HPDE6-E6E7 (cell line): ENCODE data around the gene TTC21B.
A peak's percentile ranks its signal among the peaks of the same experiment; 100 is the strongest.
"Not testable (repeated sequence)": the region's sequence is repeated elsewhere in the genome, so short reads cannot be mapped to it uniquely, and the experiment has no call there.

Experiments used
- DNase-seq: peaks from one replicate; pipeline ENCODE4 v3.0.0; 2011; ENCODE audit warnings: missing footprints; ENCODE audit errors: extremely low spot score

The TTC21B gene

GRCh38 chr2:165886487-165887146 lies 67.0 kb downstream of the TTC21B start:
- no peak for DNase-seq

GRCh38 chr2:165877565-165878550 lies 75.7 kb downstream of the TTC21B start:
- no peak for DNase-seq

GRCh38 chr2:165876712-165877111 lies 76.9 kb downstream of the TTC21B start:
- DNase-seq: no peak

DNA sequence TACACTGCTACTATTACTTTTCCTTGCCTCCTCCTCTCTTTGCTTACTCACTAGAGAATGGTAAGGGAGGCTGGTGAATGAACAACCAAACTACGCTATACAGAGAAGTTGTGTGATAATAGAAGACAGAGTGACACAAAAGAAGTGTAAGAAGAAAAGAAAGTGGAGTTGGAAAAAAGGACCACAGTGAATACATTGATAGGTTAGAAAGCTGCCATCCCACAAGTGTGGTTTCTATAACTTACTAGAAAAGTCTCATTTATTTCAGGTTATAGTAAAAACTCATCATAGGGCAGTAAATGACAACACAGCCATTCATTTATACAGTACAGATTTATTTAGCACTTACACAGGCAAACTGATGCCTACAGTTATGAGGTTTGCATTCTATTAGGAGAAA lies 77.3 kb downstream of the TTC21B start:
- no peak for DNase-seq

DNA sequence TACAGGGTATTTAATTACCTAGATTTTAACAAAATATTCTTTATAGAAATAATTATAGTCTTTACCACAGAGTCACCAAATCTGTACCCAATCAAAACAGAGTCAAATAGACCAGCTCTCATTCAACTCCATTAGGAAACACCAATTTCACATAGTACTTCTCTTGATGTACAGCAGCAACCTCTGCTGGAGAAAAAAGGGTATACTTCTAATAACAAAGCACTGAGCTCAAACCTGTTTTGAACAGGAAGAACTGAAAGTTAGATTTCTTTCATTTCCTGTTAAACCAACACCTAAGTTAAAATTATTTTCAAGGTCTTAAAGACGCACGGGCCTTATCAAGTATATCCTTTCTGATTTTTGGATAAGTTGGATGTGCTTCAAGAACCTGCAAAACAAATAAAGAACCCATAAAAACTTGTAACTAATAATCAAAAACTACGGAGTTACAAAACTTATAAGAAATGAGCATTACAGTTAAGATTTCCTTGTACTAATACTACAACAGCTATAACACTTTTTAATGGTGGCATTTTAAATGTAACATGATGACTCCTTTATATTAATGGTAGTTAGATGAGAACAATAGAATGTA lies 79.0 kb downstream of the TTC21B start:
- DNase-seq: peak; percentile 27

DNA sequence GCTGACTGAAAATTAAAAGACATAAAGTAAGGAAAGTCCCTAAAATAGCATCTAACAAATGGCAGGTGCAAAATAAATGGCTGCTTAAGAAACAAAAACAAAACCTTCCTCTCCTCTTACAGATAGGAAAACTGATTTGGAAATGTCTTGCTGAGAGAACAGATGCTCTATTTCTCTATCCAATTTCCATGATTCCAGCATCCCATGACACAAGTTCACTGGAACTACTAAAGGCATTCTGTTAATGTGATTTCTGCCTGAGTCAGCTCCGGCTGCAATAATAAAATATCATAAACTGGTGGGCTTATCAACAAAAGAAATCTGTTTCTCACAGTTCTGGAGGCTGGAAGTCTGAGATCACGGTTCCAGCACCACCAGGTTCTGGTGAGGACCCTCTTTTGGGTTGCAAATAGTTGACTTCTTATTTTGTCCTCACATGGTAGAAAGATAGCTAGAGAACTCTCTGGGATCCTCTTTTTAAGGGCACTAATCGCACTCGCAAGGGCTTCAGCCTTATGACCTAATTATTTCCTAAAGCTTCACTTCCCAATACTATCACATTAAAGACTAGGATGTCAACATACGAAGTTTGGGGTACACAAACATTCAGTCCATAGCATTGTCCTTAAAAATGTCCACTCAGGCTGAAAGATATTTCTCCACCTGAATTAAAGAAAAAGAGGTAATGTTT lies 81.3 kb downstream of the TTC21B start:
- no peak for DNase-seq

GRCh38 chr2:165871025-165871424 lies 82.6 kb downstream of the TTC21B start:
- no peak for DNase-seq

GRCh38 chr2:165870346-165870745 lies 83.2 kb downstream of the TTC21B start:
- DNase-seq: no peak

DNA sequence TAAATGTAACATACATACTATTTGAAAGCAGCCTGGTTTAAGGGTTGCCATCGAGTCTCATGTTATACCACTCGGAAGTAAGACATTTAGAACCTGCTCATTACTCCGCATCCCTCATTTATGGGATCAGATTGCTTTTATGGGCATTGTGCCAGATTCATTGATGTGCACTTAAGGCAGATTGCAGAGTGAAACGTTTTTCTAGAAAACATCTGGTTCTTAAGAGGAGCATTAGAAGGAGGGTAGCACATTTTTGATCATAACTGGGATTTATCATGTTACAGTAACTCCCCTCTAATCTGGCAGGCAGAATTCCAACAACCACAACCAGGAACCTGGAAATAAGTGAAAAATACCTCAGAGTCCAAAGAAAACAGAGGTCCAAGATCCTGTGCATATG lies 85.4 kb downstream of the TTC21B start:
- no peak for DNase-seq

DNA sequence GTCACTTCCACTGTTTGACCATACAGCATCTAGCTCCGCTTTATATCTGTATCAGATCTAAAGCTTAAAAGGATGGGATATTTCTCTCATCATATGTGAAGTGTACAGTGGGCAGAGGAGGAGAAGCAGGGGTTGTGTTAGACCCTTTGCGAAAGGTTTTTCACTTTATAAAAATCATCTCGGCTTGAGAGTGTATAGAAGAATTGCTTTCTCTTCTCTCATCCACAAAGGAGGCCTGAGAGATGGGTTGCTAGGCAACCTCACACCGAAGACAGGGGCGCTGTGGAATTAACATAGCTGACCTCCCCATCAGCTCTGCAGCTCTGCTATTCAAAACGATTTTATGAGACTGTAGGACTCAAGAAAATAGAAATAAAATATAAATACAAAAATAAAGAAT lies 89.3 kb downstream of the TTC21B start:
- no peak for DNase-seq

DNA sequence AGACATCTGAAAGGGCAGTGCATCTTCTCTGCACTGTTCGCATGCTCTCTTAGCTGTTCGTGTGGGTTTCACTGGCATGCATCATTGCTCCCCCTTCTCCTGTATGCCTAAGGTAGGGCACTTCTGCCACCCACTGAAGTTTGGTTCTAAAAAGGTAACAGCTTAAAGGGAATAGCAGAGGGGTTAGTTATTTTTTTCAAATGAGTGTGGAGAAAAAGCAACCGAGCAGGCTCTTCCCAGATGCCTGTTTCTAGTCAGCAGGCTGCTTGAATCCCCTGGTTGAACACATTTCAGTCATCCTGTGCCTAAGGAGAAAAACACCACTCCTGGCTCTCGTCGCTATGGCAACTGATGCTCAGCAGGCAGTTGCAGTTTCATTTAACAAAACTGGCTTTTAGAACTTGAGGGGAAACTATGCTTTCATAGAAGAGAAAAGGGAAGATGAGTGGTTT lies 89.7 kb downstream of the TTC21B start:
- no peak for DNase-seq

DNA sequence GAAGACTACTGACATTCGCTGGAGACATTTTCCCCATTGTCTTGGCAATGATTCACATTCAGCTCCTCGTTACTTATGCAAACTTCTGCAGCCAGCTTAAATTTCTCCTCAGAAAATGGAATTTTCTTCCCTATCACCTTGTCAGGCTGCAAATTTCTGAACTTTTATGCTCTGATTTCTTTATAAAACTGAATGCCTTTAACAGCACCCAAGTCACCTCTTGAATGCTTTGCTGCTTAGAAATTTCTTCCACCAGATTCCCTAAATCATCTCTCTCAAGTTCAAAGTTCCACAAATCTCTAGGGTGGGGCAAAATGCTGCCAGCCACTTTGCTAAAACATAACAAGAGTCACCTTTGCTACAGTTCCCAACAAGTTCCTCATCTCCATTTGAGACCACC lies 92.5 kb downstream of the TTC21B start:
- not testable (repeated sequence) for DNase-seq

DNA sequence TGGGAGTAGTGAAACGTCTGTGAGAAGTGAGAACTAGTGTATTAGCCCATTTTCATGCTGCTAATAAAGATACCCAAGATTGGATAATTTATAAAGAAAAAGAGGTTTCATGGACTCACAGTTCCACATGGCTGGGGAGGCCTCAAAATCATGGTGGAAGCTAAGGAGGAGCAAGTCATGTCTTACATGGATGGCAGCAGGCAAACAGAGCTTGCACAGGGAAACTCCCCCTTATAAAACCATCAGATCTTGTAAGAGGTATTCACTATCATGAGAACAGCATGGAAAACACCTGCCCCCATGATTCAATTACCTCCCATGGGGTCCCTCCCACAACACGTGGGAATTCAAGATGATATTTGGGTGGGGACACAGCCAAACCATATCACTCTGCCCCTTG lies 93.9 kb downstream of the TTC21B start:
- not testable (repeated sequence) for DNase-seq

DNA sequence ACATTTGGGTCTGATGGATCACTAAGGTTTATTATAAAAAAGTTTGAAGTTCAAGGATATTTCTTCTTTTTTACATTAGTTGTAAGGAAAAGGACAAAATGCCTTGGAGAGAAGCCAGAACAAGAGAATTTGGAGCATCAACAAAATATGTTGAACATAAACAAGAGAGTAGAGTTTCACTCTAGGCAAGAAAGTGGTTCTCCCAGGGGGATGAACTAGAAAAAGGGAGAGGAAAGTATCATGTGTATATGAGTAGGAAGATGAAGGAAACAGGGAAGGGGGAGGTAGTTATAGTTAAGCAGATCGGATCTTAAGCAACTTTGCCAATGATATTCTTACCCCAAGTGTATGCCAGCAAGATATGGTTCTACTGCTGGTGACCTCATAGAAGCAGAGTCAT lies 95.7 kb downstream of the TTC21B start:
- DNase-seq: no peak

DNA sequence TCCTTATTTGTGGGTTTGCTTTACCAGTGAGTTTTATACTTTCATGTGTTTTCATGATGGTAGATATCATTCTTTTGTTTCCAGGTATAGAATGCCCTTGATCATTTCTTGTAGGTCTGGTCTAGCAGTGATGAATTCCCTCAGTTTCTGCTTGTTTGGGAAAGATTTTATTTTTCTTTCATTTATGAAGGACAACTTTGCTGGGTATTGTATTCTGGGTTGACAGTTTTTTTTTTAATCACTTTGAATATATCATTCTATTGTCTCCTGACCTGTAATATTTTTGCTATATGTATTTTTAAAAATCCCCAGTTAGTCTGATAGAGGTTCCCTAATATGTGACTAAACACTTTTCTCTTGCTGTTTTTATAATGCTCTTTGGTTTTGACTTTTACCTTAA lies 101.2 kb downstream of the TTC21B start:
- DNase-seq: no peak

GRCh38 chr2:165847001-165847400 lies 106.6 kb downstream of the TTC21B start:
- peak; percentile 21 for DNase-seq

GRCh38 chr2:165846056-165846455 lies 107.5 kb downstream of the TTC21B start:
- DNase-seq: no peak

DNA sequence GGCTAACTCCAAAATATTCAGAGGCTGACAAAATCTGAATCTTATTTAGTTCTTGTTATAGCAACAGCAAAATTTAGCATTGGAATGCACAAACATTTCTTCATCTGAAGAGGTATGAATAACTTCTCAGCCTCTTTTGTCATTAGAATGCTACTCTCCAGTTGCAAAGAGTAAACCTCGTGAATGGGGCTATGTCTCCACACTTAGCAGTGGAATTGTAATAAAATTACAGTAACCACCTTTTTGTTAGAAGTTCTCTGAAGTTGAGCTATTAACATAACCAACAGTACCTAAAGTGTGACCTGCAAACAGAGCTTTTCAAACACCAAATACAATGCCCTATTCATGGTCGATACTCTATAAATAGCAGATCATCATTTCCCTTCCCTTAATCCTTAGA lies 109.4 kb downstream of the TTC21B start:
- DNase-seq: no peak

GRCh38 chr2:165843351-165843750 lies 110.2 kb downstream of the TTC21B start:
- DNase-seq: no peak

DNA sequence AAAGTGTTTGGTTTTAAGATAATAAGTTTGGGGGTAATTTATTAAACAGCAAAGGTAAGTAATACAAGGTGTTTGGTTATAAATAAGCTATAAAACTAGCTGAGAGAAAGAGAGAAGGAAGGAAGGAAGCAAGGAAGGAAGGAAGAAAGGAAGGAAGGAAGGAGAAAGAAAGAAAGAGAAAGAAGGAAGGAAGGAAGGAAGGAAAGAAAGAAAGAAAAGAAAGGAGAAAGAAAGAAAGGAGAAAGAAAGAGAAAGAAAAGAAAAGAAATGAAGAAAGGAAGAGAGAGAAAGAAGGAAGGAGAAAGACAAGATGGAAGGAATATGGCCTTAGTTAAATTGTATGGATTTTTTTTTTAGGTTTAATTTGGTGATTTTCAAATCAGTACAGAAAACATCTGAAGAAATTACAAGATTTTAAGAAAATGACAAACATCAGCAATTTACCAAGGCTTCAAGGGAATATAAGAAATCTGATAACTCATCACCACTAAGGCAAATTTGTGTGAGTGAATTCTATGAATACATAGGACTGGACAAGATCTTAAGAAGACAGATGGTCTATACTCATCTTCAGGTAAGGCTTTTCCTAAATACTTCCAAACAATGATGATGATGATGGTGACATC lies 113.1 kb downstream of the TTC21B start:
- DNase-seq: no peak

DNA sequence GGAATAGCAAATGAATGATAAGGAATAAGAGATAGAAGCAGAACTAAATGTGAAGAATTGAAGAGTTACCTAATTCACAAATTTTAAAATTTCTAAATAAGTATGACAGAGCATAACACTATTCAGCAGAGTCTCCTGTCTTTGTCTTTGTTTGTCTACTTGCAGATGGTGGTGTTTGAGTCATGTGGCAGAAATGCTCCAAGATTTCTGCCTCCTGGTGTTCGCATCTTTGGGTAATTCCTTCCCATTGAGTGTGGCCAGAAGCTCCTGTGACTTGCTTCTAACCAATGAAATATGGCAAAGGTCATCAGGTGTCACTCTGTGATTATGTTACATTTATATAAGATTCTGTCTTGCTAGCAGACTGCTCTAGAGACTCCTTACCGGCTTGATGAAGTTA lies 114.0 kb downstream of the TTC21B start:
- DNase-seq: no peak
